ENCODE measurements around the gene MSANTD1. TPM values are rescaled to one million over a fixed set of nuclear protein-coding genes. Genes with fewer than 3 reads are reported as not detected.

The MSANTD1 gene
- total and polyA plus RNA-seq, 2 donors (not counting 3 experiments of a cell fraction or from before 2014, with no cell fraction given), result 0.14 to 1.2 TPM

- H3K36me3 ChIP-seq (ENCODE audit: control insufficient read depth in 2 of 2, extremely low read depth in 1 of 2, insufficient read depth in 2 of 2, low read length in 2 of 2), result peaks cover 2 to 24% of the 10 kb centered on the region in 2 experiments
- H3K9ac ChIP-seq (replicated peaks; ENCODE audit: extremely low read depth, insufficient read depth, low read length), result no peak overlapping the region
These were observed 8.7 kb upstream of the MSANTD1 start for GRCh38 chr4:3239998-3240920.

More at GRCh38 chr4:3239998-3240920, 8.7 kb upstream of the MSANTD1 start:
- intact Hi-C loops (cut with micrococcal nuclease), result loop anchor here (10.0 kb wide), 1 partner anchor 185 kb away; no protein-coding TSS in a partner anchor
- DNase-seq (ENCODE audit: low read depth, low spot score), result no peak
- no peak overlapping the region for H3K27ac ChIP-seq (ENCODE audit: insufficient read depth, low read depth, low read length)
- no peak overlapping the region for H3K4me3 ChIP-seq (replicated peaks in 1 of 3; ENCODE audit: insufficient read depth in 1 of 3, low read depth in 1 of 3, low read length in 3 of 3)
- TSS peak; percentile 25 for BruUV-seq (replicated peaks)
- no peak overlapping the region for H2AFZ ChIP-seq (ENCODE audit: low read depth, low read length)
- CTCF ChIA-PET, result interaction anchor here (1.7 kb wide), 1 partner anchor 240 kb away, joined by 4 read pairs; no protein-coding TSS in a partner anchor
- no peaks in the 10 kb centered on the region for H4K20me1 ChIP-seq (replicated peaks; ENCODE audit: control insufficient read depth, extremely low read depth, insufficient read depth, low read length)
- dilution Hi-C loops (cut with MboI; ENCODE audit: extremely low pct_ligation_motif_present, low sequenced_read_pairs), result no loop called here
- H3K4me2 ChIP-seq (ENCODE audit: insufficient read depth, low read length), result no peak overlapping the region
- POLR2A ChIA-PET, result no interaction called here
- no peaks in the 10 kb centered on the region for H3K9me3 ChIP-seq (replicated peaks; ENCODE audit: control insufficient read depth, insufficient read depth, low read length)
- H3K27me3 ChIP-seq (ENCODE audit: control insufficient read depth in 2 of 2, insufficient read depth in 2 of 2, low read length in 2 of 2), result no peaks in the 10 kb centered on the region
- no peaks in the 10 kb centered on the region for H3K79me2 ChIP-seq (ENCODE audit: control insufficient read depth, insufficient read depth, low read length)
- H3K4me1 ChIP-seq (ENCODE audit: control insufficient read depth, extremely low read depth, insufficient read depth, low read length), result no peaks in the 10 kb centered on the region
- H3K9me1 ChIP-seq (replicated peaks; ENCODE audit: control insufficient read depth, extremely low read depth, insufficient read depth, low read length), result no peaks in the 10 kb centered on the region
- TF ChIP-seq GATA2 (IDR thresholded peaks at IDR 0.05; ENCODE audit: insufficient read depth, insufficient read length, low read depth, low read length) (no peak), JUN (IDR thresholded peaks at IDR 0.05; ENCODE audit: borderline replicate concordance, insufficient read depth, insufficient read length, low read depth) (no peak), CTCF (IDR thresholded peaks at IDR 0.05; ENCODE audit: extremely low read depth in 1 of 2, insufficient read depth in 1 of 2, low read depth in 1 of 2, low read length in 2 of 2) (no peak), POLR2AphosphoS5 (IDR thresholded peaks at IDR 0.05; ENCODE audit: insufficient read depth, low read depth, low read length) (no peak), EZH2 (IDR thresholded peaks at IDR 0.05; ENCODE audit: borderline replicate concordance, low read depth, low read length, severe bottlenecking) (no peak), POLR2A (IDR thresholded peaks at IDR 0.05; ENCODE audit: low read depth, low read length) (no peak), MYC (IDR thresholded peaks at IDR 0.05; ENCODE audit: low read depth, low read length) (no peak), FOS (IDR thresholded peaks at IDR 0.05; ENCODE audit: borderline replicate concordance, insufficient read depth, low read length) (no peak)
- TF ChIP-seq, protein P1, sequence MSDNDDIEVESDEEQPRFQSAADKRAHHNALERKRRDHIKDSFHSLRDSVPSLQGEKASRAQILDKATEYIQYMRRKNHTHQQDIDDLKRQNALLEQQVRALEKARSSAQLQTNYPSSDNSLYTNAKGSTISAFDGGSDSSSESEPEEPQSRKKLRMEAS (IDR thresholded peaks at IDR 0.05; ENCODE audit: insufficient read depth, insufficient read length), result no peak
- no peak for FAIRE-seq
